ENCODE measurements around the gene OTULINL. TPM values are rescaled to one million over a fixed set of nuclear protein-coding genes. Genes with fewer than 3 reads are reported as not detected.
A peak's percentile ranks its signal among the peaks of the same experiment; 100 is the strongest.

Gene OTULINL
- total RNA-seq, 5 donors from 2014 or later (not counting 1 experiment from before 2014, with no cell fraction given) = 30.0 to 50.1 (median 32.6) TPM

GRCh38 chr5:14635656-14636055 lies 54.1 kb downstream of the OTULINL start:
- no peak overlapping the region for H3K27ac Mint-ChIP-seq
- ATAC-seq (replicated peaks in 1 of 4) (no peak), DNase-seq (no peak)
- peaks cover 0 to 1% of the 10 kb centered on the region in 2 donors for H3K27me3 Mint-ChIP-seq
- no peaks in the 10 kb centered on the region for H3K4me1 ChIP-seq (ENCODE audit: control insufficient read depth in 1 of 2, extremely low read depth in 1 of 2, insufficient read depth in 2 of 2, low read length in 2 of 2)
- no peak overlapping the region for H3K4me3 Mint-ChIP-seq
- H3K27ac ChIP-seq (ENCODE audit: low read length) = no peak overlapping the region
- no peak overlapping the region for H3K4me3 ChIP-seq (ENCODE audit: control insufficient read depth in 1 of 2, extremely low read depth in 1 of 2, low read length in 1 of 2)
- no peaks in the 10 kb centered on the region for H3K9me3 ChIP-seq
- no peaks in the 10 kb centered on the region for H3K36me3 Mint-ChIP-seq
- ChIA-PET CTCF (no interaction called here), POLR2A (interaction anchor here in 1 of 2 donors (0.8 kb wide), 1 partner anchor 131 kb away, joined by 3 read pairs; no protein-coding TSS in a partner anchor)
- WGBS (ENCODE audit: insufficient coverage) = 33% methylated on average over 2 of the region's 2 CpGs
- H3K36me3 ChIP-seq (ENCODE audit: control insufficient read depth in 2 of 2, extremely low read depth in 1 of 2, insufficient read depth in 1 of 2, low read length in 1 of 2) = no peaks in the 10 kb centered on the region
- peaks cover 0 to under 1% (median 0%) of the 10 kb centered on the region in 3 donors for H3K9me3 Mint-ChIP-seq
- no peaks in the 10 kb centered on the region for H3K4me1 Mint-ChIP-seq
- peaks cover 0 to 2% of the 10 kb centered on the region in 2 experiments for H3K27me3 ChIP-seq (replicated peaks in 1 of 2; ENCODE audit: control insufficient read depth in 2 of 2, extremely low read depth in 1 of 2, insufficient read depth in 2 of 2, low read length in 1 of 2)

GRCh38 chr5:14640765-14641164 lies 59.2 kb downstream of the OTULINL start:
- no peaks in the 10 kb centered on the region for H3K4me1 Mint-ChIP-seq

GRCh38 chr5:14644623-14645237 lies 63.1 kb downstream of the OTULINL start:
- H3K4me3 ChIP-seq (ENCODE audit: control insufficient read depth in 1 of 2, extremely low read depth in 1 of 2, low read length in 1 of 2) = no peak overlapping the region
- no peaks in the 10 kb centered on the region for H3K9me3 ChIP-seq
- ChIA-PET POLR2A (interaction anchor here in 1 of 2 donors (0.7 kb wide), 1 partner anchor 256 kb away, joined by 4 read pairs; no protein-coding TSS in a partner anchor), CTCF (interaction anchor here (0.5 to 1.4 kb wide), 7 partner anchors 10 to 599 kb away, joined by 3 to 6 read pairs (median 3); no protein-coding TSS in a partner anchor)
- DNase-seq (no peak), ATAC-seq (replicated peaks in 1 of 4) (no peak)
- Mint-ChIP-seq H3K27ac (no peak overlapping the region), H3K4me3 (no peak overlapping the region), H3K9me3 (no peaks in the 10 kb centered on the region), H3K27me3 (peaks cover 8 to 11% of the 10 kb centered on the region in 2 donors), H3K36me3 (no peaks in the 10 kb centered on the region), H3K4me1 (peaks cover 0 to 6% (median 0%) of the 10 kb centered on the region in 3 donors)
- 100% methylated on average over 1 of the region's 1 CpG for WGBS (ENCODE audit: insufficient coverage)
- H3K27me3 ChIP-seq (replicated peaks in 1 of 2; ENCODE audit: control insufficient read depth in 2 of 2, extremely low read depth in 1 of 2, insufficient read depth in 2 of 2, low read length in 1 of 2) = peaks cover 0 to 6% of the 10 kb centered on the region in 2 experiments
- no peaks in the 10 kb centered on the region for H3K36me3 ChIP-seq (ENCODE audit: control insufficient read depth in 2 of 2, extremely low read depth in 1 of 2, insufficient read depth in 1 of 2, low read length in 1 of 2)
- peaks cover 0 to 4% of the 10 kb centered on the region in 2 experiments for H3K4me1 ChIP-seq (ENCODE audit: control insufficient read depth in 1 of 2, extremely low read depth in 1 of 2, insufficient read depth in 2 of 2, low read length in 2 of 2)
- H3K27ac ChIP-seq (ENCODE audit: low read length) = no peak overlapping the region

More at GRCh38 chr5:14640765-14641164, 59.2 kb downstream of the OTULINL start:
- H3K4me1 ChIP-seq (ENCODE audit: control insufficient read depth in 1 of 2, extremely low read depth in 1 of 2, insufficient read depth in 2 of 2, low read length in 2 of 2) = no peaks in the 10 kb centered on the region
- H3K9me3 ChIP-seq = no peaks in the 10 kb centered on the region
- Mint-ChIP-seq H3K36me3 (no peaks in the 10 kb centered on the region), H3K4me3 (no peak overlapping the region), H3K9me3 (no peaks in the 10 kb centered on the region), H3K27me3 (peaks cover 1 to 7% of the 10 kb centered on the region in 2 donors), H3K27ac (no peak overlapping the region)
- peaks cover 0 to 1% of the 10 kb centered on the region in 2 experiments for H3K27me3 ChIP-seq (replicated peaks in 1 of 2; ENCODE audit: control insufficient read depth in 2 of 2, extremely low read depth in 1 of 2, insufficient read depth in 2 of 2, low read length in 1 of 2)
- POLR2A ChIA-PET = interaction anchor here in 1 of 2 donors (0.6 kb wide), 1 partner anchor 381 kb away, joined by 3 read pairs; no protein-coding TSS in a partner anchor
- ATAC-seq (replicated peaks in 1 of 4) = no peak
- CTCF ChIA-PET = interaction anchor here (0.6 to 3.5 kb wide), 3 partner anchors 8 to 55 kb away, joined by 5 to 15 read pairs (median 8); no protein-coding TSS in a partner anchor
- WGBS (ENCODE audit: insufficient coverage) = 70% methylated on average over 2 of the region's 10 CpGs
- no peak for DNase-seq
- no peak overlapping the region for H3K27ac ChIP-seq (ENCODE audit: low read length)
- no peak overlapping the region for H3K4me3 ChIP-seq (ENCODE audit: control insufficient read depth in 1 of 2, extremely low read depth in 1 of 2, low read length in 1 of 2)
- no peaks in the 10 kb centered on the region for H3K36me3 ChIP-seq (ENCODE audit: control insufficient read depth in 2 of 2, extremely low read depth in 1 of 2, insufficient read depth in 1 of 2, low read length in 1 of 2)

DNA sequence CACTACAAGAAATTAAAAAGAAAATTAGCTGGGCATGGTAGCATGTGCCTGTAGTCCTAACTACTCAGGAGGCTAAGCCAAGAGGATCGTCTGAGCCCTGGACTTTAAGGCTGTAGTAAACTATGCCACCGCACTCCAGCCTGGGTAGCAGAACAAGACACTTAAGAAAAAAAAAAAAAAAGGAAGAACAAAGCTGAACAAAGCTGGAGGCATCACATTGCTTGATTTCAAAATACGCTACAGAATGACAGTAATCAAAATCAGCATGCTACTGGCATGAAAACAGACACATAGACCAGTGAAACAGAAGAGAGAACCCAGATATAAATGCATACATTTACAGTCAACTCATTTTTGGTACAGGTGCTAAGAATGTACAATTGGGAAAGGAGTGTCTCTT lies 68.5 kb downstream of the OTULINL start:
- Histone ChIP-seq H3K4me3 (ENCODE audit: control insufficient read depth in 1 of 2, extremely low read depth in 1 of 2, low read length in 1 of 2) (no peak overlapping the region), H3K4me1 (ENCODE audit: control insufficient read depth in 1 of 2, extremely low read depth in 1 of 2, insufficient read depth in 2 of 2, low read length in 2 of 2) (peaks cover 0 to 4% of the 10 kb centered on the region in 2 experiments), H3K27me3 (replicated peaks in 1 of 2; ENCODE audit: control insufficient read depth in 2 of 2, extremely low read depth in 1 of 2, insufficient read depth in 2 of 2, low read length in 1 of 2) (peaks cover 0 to 6% of the 10 kb centered on the region in 2 experiments), H3K9me3 (no peaks in the 10 kb centered on the region), H3K27ac (ENCODE audit: low read length) (no peak overlapping the region), H3K36me3 (ENCODE audit: control insufficient read depth in 2 of 2, extremely low read depth in 1 of 2, insufficient read depth in 1 of 2, low read length in 1 of 2) (no peaks in the 10 kb centered on the region)
- WGBS (ENCODE audit: insufficient coverage) = 100% methylated on average over 2 of the region's 3 CpGs
- ATAC-seq (replicated peaks in 1 of 4) (no peak), DNase-seq (no peak)
- H3K4me1 Mint-ChIP-seq = peaks cover 1 to 9% (median 2%) of the 10 kb centered on the region in 3 donors
- no peaks in the 10 kb centered on the region for H3K36me3 Mint-ChIP-seq
- H3K9me3 Mint-ChIP-seq = no peaks in the 10 kb centered on the region
- H3K4me3 Mint-ChIP-seq = no peak overlapping the region
- CTCF ChIA-PET = interaction anchor here (0.6 to 3.9 kb wide), 13 partner anchors 11 to 298 kb away, joined by 3 to 75 read pairs (median 6); no protein-coding TSS in a partner anchor
- H3K27ac Mint-ChIP-seq = no peak overlapping the region
- H3K27me3 Mint-ChIP-seq = peaks cover 5 to 15% of the 10 kb centered on the region in 2 donors
- POLR2A ChIA-PET = interaction anchor here in 1 of 2 donors (0.7 kb wide), 1 partner anchor 178 kb away, joined by 9 read pairs; no protein-coding TSS in a partner anchor

DNA sequence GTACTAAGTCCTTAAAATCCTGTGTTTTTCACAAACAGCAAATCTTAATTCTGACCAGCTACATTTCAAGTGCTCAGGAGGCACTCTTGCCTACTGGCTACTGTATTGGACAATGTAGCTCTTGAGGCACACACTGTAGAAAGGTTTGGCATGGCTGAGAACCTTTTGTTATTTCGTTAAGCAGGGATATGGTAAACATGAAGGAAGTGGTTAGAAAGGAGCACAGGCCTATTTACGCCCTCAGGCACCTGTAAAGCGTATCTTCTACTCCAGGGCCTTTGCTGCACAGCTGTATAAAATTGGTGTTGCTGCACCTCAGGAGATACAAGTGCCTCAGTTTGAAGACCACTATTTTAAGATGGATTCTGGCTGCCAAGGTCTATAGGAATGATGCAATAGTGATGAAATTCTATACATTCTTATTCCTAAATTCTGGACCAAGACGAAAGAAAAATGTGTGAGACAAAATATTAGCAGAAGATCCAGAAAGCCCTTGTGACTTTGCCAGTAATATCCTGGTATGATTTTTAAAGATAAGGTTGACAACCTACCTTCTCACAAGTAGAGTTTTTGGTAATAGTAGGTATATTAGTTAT lies 73.7 kb downstream of the OTULINL start:
- WGBS (ENCODE audit: insufficient coverage) = 0% methylated on average over 1 of the region's 4 CpGs
- ATAC-seq (replicated peaks in 1 of 4) = peak in 3 of 4 experiments; percentile 43 to 71 (median 47)

DNA sequence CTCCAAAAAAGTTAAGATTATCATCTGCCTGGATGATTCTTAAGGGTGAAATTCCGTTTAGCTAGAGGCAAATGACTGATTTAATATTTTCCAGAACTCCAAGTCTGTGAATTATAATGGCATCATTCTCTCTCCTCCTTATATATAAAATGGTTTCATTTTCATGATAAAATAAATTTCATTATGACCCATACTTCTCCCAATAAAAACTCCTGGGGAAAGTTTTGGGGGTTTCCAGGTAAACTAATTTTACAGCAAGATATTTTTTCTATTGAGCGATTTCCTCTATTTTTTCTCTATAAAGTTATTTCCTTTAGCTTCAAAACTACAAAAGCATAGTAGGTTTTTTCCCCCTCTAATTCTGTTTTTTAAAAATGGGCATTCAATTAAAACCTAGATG lies 75.3 kb downstream of the OTULINL start:
- Mint-ChIP-seq H3K9me3 (no peaks in the 10 kb centered on the region), H3K36me3 (no peaks in the 10 kb centered on the region), H3K4me3 (no peak overlapping the region), H3K27ac (no peak overlapping the region), H3K27me3 (peaks cover 0 to under 1% of the 10 kb centered on the region in 2 donors), H3K4me1 (peaks cover 7 to 19% (median 18%) of the 10 kb centered on the region in 3 donors)
- Histone ChIP-seq H3K4me1 (ENCODE audit: control insufficient read depth in 1 of 2, extremely low read depth in 1 of 2, insufficient read depth in 2 of 2, low read length in 2 of 2) (peaks cover 2% of the 10 kb centered on the region in 2 experiments), H3K27ac (ENCODE audit: low read length) (no peak overlapping the region), H3K9me3 (no peaks in the 10 kb centered on the region), H3K36me3 (ENCODE audit: control insufficient read depth in 2 of 2, extremely low read depth in 1 of 2, insufficient read depth in 1 of 2, low read length in 1 of 2) (no peaks in the 10 kb centered on the region), H3K4me3 (ENCODE audit: control insufficient read depth in 1 of 2, extremely low read depth in 1 of 2, low read length in 1 of 2) (no peak overlapping the region), H3K27me3 (replicated peaks in 1 of 2; ENCODE audit: control insufficient read depth in 2 of 2, extremely low read depth in 1 of 2, insufficient read depth in 2 of 2, low read length in 1 of 2) (no peaks in the 10 kb centered on the region)
- POLR2A ChIA-PET = interaction anchor here in 1 of 2 donors (0.5 kb wide), 1 partner anchor 281 kb away, joined by 4 read pairs; no protein-coding TSS in a partner anchor
- ATAC-seq (replicated peaks in 1 of 4) (no peak), DNase-seq (no peak)
- CTCF ChIA-PET = interaction anchor here (1.0 to 1.4 kb wide), 6 partner anchors 8 to 258 kb away, joined by 3 to 9 read pairs (median 4); no protein-coding TSS in a partner anchor
- WGBS (ENCODE audit: insufficient coverage) = no CpG with 5 or more reads among the region's 2 CpGs

More for the DNA sequence above, 73.7 kb downstream of the OTULINL start:
- no peaks in the 10 kb centered on the region for H3K36me3 ChIP-seq (ENCODE audit: control insufficient read depth in 2 of 2, extremely low read depth in 1 of 2, insufficient read depth in 1 of 2, low read length in 1 of 2)
- H3K4me1 ChIP-seq (ENCODE audit: control insufficient read depth in 1 of 2, extremely low read depth in 1 of 2, insufficient read depth in 2 of 2, low read length in 2 of 2) = no peaks in the 10 kb centered on the region
- H3K27ac ChIP-seq (ENCODE audit: low read length) = no peak overlapping the region
- H3K27ac Mint-ChIP-seq = no peak overlapping the region
- ChIA-PET CTCF (interaction anchor here (0.9 to 1.7 kb wide), 6 partner anchors 10 to 305 kb away, joined by 3 to 4 read pairs (median 3); no protein-coding TSS in a partner anchor), POLR2A (no interaction called here)
- peaks cover 0 to 4% of the 10 kb centered on the region in 2 donors for H3K27me3 Mint-ChIP-seq
- DNase-seq = no peak
- no peaks in the 10 kb centered on the region for H3K9me3 Mint-ChIP-seq
- no peak overlapping the region for H3K4me3 Mint-ChIP-seq
- H3K36me3 Mint-ChIP-seq = no peaks in the 10 kb centered on the region
- H3K4me3 ChIP-seq (ENCODE audit: control insufficient read depth in 1 of 2, extremely low read depth in 1 of 2, low read length in 1 of 2) = no peak overlapping the region
- no peaks in the 10 kb centered on the region for H3K9me3 ChIP-seq
- no peaks in the 10 kb centered on the region for H3K27me3 ChIP-seq (replicated peaks in 1 of 2; ENCODE audit: control insufficient read depth in 2 of 2, extremely low read depth in 1 of 2, insufficient read depth in 2 of 2, low read length in 1 of 2)
- H3K4me1 Mint-ChIP-seq = peaks cover 7 to 13% (median 11%) of the 10 kb centered on the region in 3 donors

Measured in T-cell (primary cell).